Prostate gland (tissue), 2 donors: ENCODE measurements around the gene MED8. TPM values are rescaled to one million over a fixed set of nuclear protein-coding genes. Genes with fewer than 3 reads are reported as not detected.
A peak's percentile ranks its signal among the peaks of the same experiment; 100 is the strongest.

Experiments
- DNase-seq: peaks from one replicate; pipeline ENCODE4 v3.0.0-alpha.2; 2019; ENCODE audit warnings: low spot score
- H3K27ac ChIP-seq, 2 donors: fragments of 200-600 bp; sonication (generic); 2 replicates each; pipeline ENCODE4 v1.5.1; 2017 to 2019
- H3K27me3 ChIP-seq: fragments of 200-600 bp; sonication (generic); replicated peaks from 2 replicates; pipeline ENCODE4 v1.5.1; 2019; ENCODE audit not compliant: insufficient read depth
- H3K36me3 ChIP-seq, 2 donors: fragments of 200-600 bp; sonication (generic); 1 replicate in 1 of 2; 2 replicates in 1 of 2; pipeline versions ENCODE4 v1.5.1 to v1.8.1; 2017 to 2019
- H3K4me1 ChIP-seq: fragments of 200-600 bp; sonication (generic); replicated peaks from 2 replicates; pipeline ENCODE4 v1.5.1; 2019
- H3K4me3 ChIP-seq, 2 donors: fragments of 200-600 bp; sonication (generic); 2 replicates each; pipeline ENCODE4 v1.5.1; 2017 to 2019
- H3K9me3 ChIP-seq: fragments of 200-600 bp; sonication (generic); 2 replicates; pipeline ENCODE4 v1.5.1; 2017
- CTCF ChIP-seq, 4 experiments: fragments of 200-600 bp in 2 of 4; fragments of 450-650 bp in 2 of 4; sonication (generic) in 2 of 4; IDR thresholded peaks; 1 replicate in 3 of 4; 2 replicates in 1 of 4; pipeline ENCODE4 v1.5.1; 2016 to 2019; ENCODE audit warnings: antibody characterized with exemption in 4 of 4, mild to moderate bottlenecking in 2 of 4, moderate library complexity in 2 of 4
- POLR2A ChIP-seq: fragments of 450-650 bp; IDR thresholded peaks from one replicate; pipeline ENCODE4 v1.6.1; 2016; ENCODE audit warnings: antibody characterized with exemption, mild to moderate bottlenecking
- POLR2AphosphoS5 ChIP-seq: sonication (generic); formaldehyde crosslinking; IDR thresholded peaks from one replicate; pipeline ENCODE4 v1.6.1; 2017; ENCODE audit warnings: antibody characterized with exemption
- WGBS: methylation state at CpG from one replicate; pipeline ENCODE4 v1.1.5; 2018; 5-methylcytosine and 5-hydroxymethylcytosine counted together
- intact Hi-C: fragments of 100-400 bp; cut with DNase I; formaldehyde crosslinking; loops from one replicate; pipeline ENCODE4 v1.14.2; 2022
- total RNA-seq, 2 donors: library from RNA; depleted of rRNA; stranded (reverse); fragments of >200 nt; gene quantifications; one replicate each; pipeline ENCODE4 v1.1.0, GENCODE V29; 2016

Gene MED8
- total RNA-seq, 2 donors from 2014 or later: 36.9 to 43.2 TPM

GRCh38 chr1:43367904-43368645 is 21.5 kb downstream of the MED8 start, which contains the start of gene ELOVL1:
TSS of gene ELOVL1 (minus strand) at chr1:43368011. CDS start at chr1:43365609, 2,402 bp downstream.
- H3K4me1 ChIP-seq: peaks cover 22% of the 10 kb centered on the region
- H3K4me3 ChIP-seq: peak within 1 kb of the TSS; percentile 62 to 66
- under 1% methylated on average over 57 of the region's 58 CpGs for WGBS
- intact Hi-C loops: loop anchor here (5.0 kb wide), 1 partner anchor 131 kb away; no protein-coding TSS in a partner anchor
- peaks cover 7 to 18% of the 10 kb centered on the region in 2 donors for H3K36me3 ChIP-seq
- DNase-seq: peak; percentile 90
- TF ChIP-seq POLR2AphosphoS5 (peak; percentile 26), CTCF (IDR thresholded peaks at IDR 0.05) (peak in 2 of 4 experiments; percentile 29 to 40), POLR2A (peak; percentile 79)
- peak within 1 kb of the TSS; percentile 89 to 91 for H3K27ac ChIP-seq
- no peaks in the 10 kb centered on the region for H3K9me3 ChIP-seq
- no peaks in the 10 kb centered on the region for H3K27me3 ChIP-seq

DNA sequence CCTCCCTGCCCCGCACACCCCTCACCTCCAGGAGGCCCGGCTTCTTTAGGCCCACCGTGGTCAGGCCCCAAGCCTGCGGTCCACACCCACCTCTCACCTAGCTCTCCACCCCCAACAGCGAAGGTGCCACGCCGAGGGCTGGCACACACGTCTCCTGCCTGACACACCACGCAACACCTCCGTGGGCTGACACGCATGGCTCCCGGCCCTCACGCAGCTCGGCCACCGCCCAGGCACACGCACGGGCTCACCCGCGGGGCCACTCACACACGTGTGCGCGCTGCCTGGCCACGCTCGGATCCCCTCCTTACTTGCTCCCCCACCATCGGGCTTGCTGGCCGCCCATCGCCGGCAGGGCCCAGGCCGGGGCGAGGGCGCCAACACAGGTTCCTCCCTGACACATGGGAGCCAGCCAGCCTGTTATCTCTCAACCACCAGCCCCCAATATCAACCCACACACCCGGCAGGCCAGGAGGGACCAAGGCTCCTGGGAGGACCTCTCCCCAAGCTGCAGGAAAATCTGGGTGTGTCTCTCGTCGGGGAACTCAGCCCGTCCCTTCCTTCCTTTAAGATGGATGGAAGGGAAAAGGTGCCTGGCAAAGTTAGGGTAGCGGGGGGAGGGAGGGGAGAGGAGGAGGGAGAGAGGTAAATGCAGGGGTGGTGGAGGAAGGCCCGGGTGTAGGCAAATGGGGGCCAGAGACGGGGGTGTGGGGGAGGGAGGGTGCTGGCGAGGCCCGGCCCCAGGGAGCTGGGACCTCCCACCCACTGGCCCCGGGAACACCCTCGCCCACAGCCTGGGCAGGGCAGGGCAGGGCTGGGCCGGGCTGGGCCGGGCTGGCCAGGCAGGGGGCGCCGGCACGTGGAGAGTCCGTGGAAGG is 22.3 kb downstream of the MED8 start:
- peak overlapping the region; percentile 89 to 91 for H3K27ac ChIP-seq
- no peaks in the 10 kb centered on the region for H3K27me3 ChIP-seq
- H3K4me1 ChIP-seq: peaks cover 22% of the 10 kb centered on the region
- H3K36me3 ChIP-seq: peaks cover 7 to 18% of the 10 kb centered on the region in 2 donors
- intact Hi-C loops: loop anchor here (5.0 kb wide), 1 partner anchor 130 kb away; no protein-coding TSS in a partner anchor
- TF ChIP-seq CTCF (IDR thresholded peaks at IDR 0.05) (no peak), POLR2AphosphoS5 (no peak), POLR2A (peak; percentile 10)
- 1% methylated on average over 27 of the region's 48 CpGs for WGBS
- H3K9me3 ChIP-seq: no peaks in the 10 kb centered on the region
- H3K4me3 ChIP-seq: peak overlapping the region; percentile 62 to 66
- DNase-seq: peak; percentile 19

DNA sequence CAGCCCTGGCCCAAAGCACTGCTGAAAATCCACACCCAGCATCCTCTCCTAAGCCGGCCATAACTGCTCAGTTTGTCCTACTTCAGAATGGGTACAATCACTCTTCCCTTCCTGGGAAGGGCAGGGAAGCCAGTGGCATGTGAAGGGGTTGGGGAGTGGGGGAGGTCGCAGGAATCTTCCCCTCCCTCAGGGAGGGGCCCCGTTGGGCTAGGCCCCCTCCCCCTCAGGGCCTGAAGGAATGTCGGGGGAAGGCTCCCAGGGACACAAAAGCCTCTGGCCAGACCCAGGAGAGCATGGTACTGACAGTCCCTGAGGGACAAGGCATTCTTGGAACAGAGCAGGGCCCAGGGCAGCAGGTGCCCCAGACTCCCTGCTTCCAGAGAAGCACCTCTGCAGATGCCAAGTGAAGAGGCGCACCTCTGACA is 23.0 kb downstream of the MED8 start:
- 13% methylated on average over 4 of the region's 5 CpGs for WGBS
- intact Hi-C loops: loop anchor here (5.0 kb wide), 1 partner anchor 129 kb away; no protein-coding TSS in a partner anchor

DNA sequence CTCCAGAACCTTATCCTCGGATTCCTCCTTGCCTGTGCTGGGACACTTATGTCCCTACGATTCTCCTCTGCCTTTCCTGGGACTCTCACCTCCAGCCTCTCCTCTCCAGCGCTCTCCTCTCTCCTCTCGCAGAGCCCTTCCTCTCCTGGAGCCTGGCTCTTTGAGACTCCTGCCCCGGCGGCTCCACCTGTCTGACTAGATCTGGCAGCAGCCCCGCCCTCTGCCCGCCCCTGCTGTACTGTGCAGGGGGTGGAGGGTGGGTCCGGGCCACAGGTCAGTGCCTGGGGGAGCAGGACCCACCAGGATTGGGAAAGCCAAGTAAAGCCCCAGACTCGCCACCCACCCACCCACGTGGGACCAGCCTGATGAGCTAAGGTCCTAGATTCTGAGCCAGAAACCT is 23.4 kb downstream of the MED8 start:
- WGBS: 24% methylated on average over 11 of the region's 11 CpGs
- Histone ChIP-seq H3K4me3 (peak overlapping the region in 1 of 2 donors; percentile 66), H3K4me1 (peaks cover 22% of the 10 kb centered on the region), H3K27ac (peak overlapping the region; percentile 89 to 91), H3K9me3 (no peaks in the 10 kb centered on the region), H3K27me3 (no peaks in the 10 kb centered on the region), H3K36me3 (peaks cover 7 to 18% of the 10 kb centered on the region in 2 donors)
- peak; percentile 85 for DNase-seq
- intact Hi-C loops: loop anchor here (5.0 kb wide), 1 partner anchor 129 kb away; no protein-coding TSS in a partner anchor
- TF ChIP-seq POLR2A: peak; percentile 74
- no peak for TF ChIP-seq CTCF (IDR thresholded peaks at IDR 0.05)
- peak; percentile 84 for TF ChIP-seq POLR2AphosphoS5

More for the DNA sequence above, 23.0 kb downstream of the MED8 start:
- H3K27me3 ChIP-seq: no peaks in the 10 kb centered on the region
- TF ChIP-seq POLR2A: no peak
- TF ChIP-seq CTCF (IDR thresholded peaks at IDR 0.05): no peak
- TF ChIP-seq POLR2AphosphoS5: no peak
- no peak for DNase-seq
- peaks cover 22% of the 10 kb centered on the region for H3K4me1 ChIP-seq
- peak overlapping the region; percentile 89 to 91 for H3K27ac ChIP-seq
- H3K36me3 ChIP-seq: peaks cover 7 to 18% of the 10 kb centered on the region in 2 donors
- peak overlapping the region; percentile 62 to 66 for H3K4me3 ChIP-seq
- H3K9me3 ChIP-seq: no peaks in the 10 kb centered on the region
